ENCODE results near the gene RAB3GAP2.
"Not testable (repeated sequence)": the region's sequence is repeated elsewhere in the genome, so short reads cannot be mapped to it uniquely, and the experiment has no call there.

Gene RAB3GAP2

DNA sequence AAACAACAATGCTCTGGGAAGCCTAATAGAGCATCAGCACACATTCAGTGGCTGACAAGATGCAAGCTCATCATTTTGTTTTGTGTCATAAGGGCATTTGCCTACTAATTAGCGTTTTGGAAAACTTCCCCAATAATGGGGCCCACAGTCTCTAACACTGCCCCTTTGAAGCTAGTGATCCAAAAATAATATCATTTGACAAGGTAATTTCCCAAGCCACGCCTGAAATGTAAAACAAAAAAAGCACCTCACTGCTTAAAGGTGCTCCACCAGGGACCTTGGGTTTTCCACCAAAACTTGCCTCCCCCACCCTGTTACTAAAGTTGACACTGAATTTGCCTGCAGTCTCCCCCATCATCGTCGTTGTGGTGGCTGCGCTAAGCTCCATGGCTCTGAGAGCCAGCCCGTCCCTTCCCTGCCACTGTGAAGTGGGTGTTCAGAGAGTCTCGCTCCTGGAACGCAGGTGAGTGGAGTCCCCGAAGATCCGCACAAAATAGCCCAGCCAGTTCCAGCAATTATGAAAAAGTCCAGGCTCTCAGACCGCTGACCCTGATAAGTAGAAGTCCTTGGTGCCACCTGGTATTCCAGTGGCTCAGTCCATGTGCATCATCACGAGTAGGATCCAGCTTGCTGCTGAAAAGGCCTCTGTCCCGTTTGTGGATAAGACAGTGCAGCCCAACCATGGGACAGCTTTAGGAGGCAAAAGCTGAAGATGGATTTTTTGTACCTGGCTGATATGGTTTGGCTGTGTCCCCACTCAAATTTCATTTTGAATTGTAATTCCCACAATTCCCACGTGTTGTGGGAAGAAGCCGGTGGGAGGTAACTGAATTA lies 52.2 kb downstream of the RAB3GAP2 start:
- Mint-ChIP-seq H3K9me3 (no peaks in the 10 kb centered on the region), H3K4me3 (peak overlapping the region; percentile 40), H3K27me3 (no peaks in the 10 kb centered on the region), H3K36me3 (ENCODE audit: low read depth) (peaks cover 13% of the 10 kb centered on the region), H3K27ac (peak overlapping the region; percentile 67), H3K4me1 (peaks cover 48% of the 10 kb centered on the region)
- no peak for ATAC-seq
- DNase-seq, result peak; percentile 3

DNA sequence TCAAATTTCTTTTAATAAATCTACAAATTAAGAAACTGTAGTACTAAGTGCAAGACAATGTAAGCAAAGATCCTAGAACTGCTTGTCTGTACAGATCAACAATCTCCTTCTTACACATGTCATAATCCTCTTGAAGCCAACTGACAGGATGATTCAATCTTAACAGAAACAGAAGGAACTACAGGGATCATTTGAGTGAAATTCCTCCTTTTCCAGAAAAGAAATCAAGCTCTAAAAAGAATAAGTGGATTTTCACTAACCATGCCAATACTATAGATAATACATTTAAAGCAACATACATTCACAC lies 53.2 kb downstream of the RAB3GAP2 start:
- H3K27ac Mint-ChIP-seq, result peak overlapping the region; percentile 31
- ATAC-seq (no peak), DNase-seq (no peak)
- H3K9me3 Mint-ChIP-seq, result no peaks in the 10 kb centered on the region
- peaks cover 13% of the 10 kb centered on the region for H3K36me3 Mint-ChIP-seq (ENCODE audit: low read depth)
- peaks cover 39% of the 10 kb centered on the region for H3K4me1 Mint-ChIP-seq
- H3K27me3 Mint-ChIP-seq, result no peaks in the 10 kb centered on the region
- no peak overlapping the region for H3K4me3 Mint-ChIP-seq

DNA sequence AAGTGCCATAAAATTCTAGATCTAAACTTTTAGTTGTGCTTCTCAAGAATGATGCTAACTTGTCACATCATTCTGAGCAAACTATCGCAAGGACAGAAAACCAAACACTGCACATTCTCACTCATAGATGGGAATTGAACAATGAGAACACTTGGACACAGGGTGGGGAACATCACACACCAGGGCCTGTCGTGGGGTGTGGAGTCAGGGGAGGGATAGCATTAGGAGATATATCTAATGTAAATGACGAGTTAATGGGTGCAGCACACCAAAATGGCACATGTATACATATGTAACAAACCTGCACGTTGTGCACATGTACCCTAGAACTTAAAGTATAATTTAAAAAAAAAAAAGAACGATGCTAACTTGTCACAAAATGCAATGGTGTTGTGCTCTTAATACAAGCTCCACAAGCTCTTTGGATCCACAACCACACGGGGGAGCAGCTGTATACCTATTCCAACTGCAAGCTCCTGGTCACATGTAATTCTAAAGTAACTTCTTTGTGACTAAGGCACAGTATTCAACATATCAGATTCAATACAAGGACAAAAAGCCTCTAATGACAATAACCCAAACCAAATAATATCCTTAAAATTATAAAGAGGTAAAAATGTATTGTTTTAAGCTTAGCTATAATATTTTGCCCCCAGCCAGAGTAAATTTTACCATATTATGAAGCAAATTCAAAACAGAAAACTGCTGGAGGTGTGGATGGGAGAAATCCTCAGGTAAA lies 53.7 kb downstream of the RAB3GAP2 start:
- Mint-ChIP-seq H3K27ac (peak overlapping the region; percentile 31), H3K4me1 (peaks cover 34% of the 10 kb centered on the region), H3K36me3 (ENCODE audit: low read depth) (peaks cover 16% of the 10 kb centered on the region)
- not testable (repeated sequence) for H3K9me3 Mint-ChIP-seq, H3K27me3 Mint-ChIP-seq, H3K4me3 Mint-ChIP-seq
- ATAC-seq (peak; percentile 75), DNase-seq (peak; percentile 40)

DNA sequence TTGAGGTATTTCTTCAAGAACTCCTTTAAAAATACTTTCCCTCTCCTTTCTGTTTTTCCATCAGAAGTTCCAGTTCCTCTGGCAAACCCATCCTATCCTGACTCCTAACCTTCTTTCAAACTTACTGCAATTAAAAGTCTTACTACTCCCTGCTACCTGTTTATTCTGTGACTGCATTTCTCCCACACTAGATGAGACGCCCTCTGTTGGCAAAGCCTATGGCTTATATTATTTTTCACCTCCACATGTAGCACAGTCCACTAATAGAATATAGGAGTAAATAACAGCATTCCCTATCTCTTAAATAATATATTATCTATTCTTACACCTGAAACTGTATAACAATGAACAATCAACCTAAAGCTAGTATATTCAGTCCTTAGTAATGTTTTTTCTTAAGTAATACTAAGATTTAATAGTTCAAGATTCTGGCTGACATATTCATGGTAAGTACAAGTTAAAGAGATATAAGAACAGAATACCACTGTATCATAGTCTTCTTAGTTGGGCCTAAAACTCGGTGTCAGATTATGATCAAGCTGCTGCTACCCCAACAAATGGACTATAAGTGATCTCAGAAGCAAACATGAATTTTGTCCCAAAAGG lies 54.8 kb downstream of the RAB3GAP2 start:
- DNase-seq, result no peak
- no peaks in the 10 kb centered on the region for H3K9me3 Mint-ChIP-seq
- no peak for ATAC-seq
- H3K36me3 Mint-ChIP-seq (ENCODE audit: low read depth), result peaks cover 20% of the 10 kb centered on the region
- peaks cover 25% of the 10 kb centered on the region for H3K4me1 Mint-ChIP-seq
- H3K27me3 Mint-ChIP-seq, result no peaks in the 10 kb centered on the region
- H3K27ac Mint-ChIP-seq, result no peak overlapping the region
- H3K4me3 Mint-ChIP-seq, result no peak overlapping the region

DNA sequence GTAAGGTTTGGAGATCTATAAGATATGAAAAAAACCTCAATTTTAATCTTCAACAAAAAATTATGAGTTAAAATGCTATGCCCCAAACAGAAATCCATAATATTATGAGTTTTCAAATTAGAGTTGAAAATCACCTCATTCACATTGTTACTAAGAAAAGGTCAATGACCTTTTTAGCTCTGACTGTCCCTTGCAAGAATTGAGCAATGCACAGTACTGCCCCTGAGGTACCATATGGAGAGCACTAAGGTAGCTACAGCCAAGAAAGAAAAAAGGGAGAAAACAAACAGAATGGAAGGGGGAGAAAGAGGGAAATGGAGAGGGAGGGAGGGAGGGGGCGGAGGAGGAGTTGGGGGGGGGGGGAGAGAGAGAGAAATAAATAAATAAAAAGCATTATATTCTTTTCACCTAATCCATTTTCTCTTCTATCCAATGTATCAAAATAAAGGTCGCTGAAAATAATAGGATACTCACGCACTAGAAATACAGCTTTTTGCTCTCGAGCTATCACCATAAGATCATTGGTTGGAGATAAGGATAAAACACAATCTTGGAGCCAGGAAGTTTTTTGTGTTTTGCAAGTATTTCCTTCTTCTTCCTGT lies 58.8 kb downstream of the RAB3GAP2 start:
- peaks cover 2% of the 10 kb centered on the region for H3K4me1 Mint-ChIP-seq
- H3K27ac Mint-ChIP-seq, result no peak overlapping the region
- no peak for ATAC-seq
- no peaks in the 10 kb centered on the region for H3K9me3 Mint-ChIP-seq
- no peak overlapping the region for H3K4me3 Mint-ChIP-seq
- peaks cover 31% of the 10 kb centered on the region for H3K36me3 Mint-ChIP-seq (ENCODE audit: low read depth)
- DNase-seq, result no peak
- no peaks in the 10 kb centered on the region for H3K27me3 Mint-ChIP-seq

DNA sequence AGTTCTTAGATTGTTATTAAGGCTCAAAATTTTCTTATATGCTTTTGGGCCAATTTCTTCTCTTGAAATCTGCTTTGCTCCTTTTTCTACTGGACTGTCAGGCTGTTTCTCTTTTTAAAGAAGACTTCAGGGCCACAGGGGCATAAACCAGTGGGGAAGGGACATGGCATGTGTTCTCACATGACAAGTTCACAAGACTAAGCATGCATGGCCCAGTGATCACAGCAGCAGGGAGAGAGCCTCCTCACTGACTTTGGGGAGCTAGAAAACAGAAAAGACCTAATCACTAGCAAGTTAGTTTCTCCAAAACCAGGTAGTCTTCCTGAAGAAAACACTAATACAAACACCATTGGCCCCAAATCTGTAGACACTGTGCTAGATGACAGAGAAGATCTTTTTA lies 64.8 kb downstream of the RAB3GAP2 start:
- H3K4me3 Mint-ChIP-seq, result no peak overlapping the region
- H3K4me1 Mint-ChIP-seq, result no peaks in the 10 kb centered on the region
- peaks cover 63% of the 10 kb centered on the region for H3K36me3 Mint-ChIP-seq (ENCODE audit: low read depth)
- peaks cover 4% of the 10 kb centered on the region for H3K9me3 Mint-ChIP-seq
- no peak overlapping the region for H3K27ac Mint-ChIP-seq
- H3K27me3 Mint-ChIP-seq, result no peaks in the 10 kb centered on the region
- DNase-seq, result no peak
- no peak for ATAC-seq

DNA sequence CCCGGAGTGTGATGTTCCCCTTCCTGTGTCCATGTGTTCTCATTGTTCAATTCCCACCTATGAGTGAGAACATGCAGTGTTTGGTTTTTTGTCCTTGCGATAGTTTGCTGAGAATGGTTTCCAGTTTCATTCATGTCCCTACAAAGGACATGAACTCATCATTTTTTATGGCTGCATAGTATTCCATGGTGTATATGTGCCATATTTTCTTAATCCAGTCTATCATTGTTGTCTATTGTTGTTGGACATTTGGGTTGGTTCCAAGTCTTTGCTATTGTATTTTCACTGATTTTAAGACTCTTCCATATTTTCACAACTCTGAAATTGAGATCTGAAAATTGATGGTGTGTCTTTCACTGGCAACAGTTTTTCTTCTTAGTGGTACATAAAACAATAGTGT lies 67.5 kb downstream of the RAB3GAP2 start:
- not testable (repeated sequence) for ATAC-seq, H3K27me3 Mint-ChIP-seq, H3K4me1 Mint-ChIP-seq, H3K27ac Mint-ChIP-seq, DNase-seq, H3K9me3 Mint-ChIP-seq, H3K4me3 Mint-ChIP-seq
- H3K36me3 Mint-ChIP-seq (ENCODE audit: low read depth), result peaks cover 50% of the 10 kb centered on the region

GRCh38 chr1:220203816-220204215 lies 68.4 kb downstream of the RAB3GAP2 start:
- ATAC-seq (no peak), DNase-seq (no peak)
- Mint-ChIP-seq H3K36me3 (ENCODE audit: low read depth) (peaks cover 41% of the 10 kb centered on the region), H3K27me3 (no peaks in the 10 kb centered on the region), H3K9me3 (peaks cover 4% of the 10 kb centered on the region), H3K4me1 (no peaks in the 10 kb centered on the region), H3K27ac (no peak overlapping the region), H3K4me3 (no peak overlapping the region)

GRCh38 chr1:220198186-220199005 lies 73.9 kb downstream of the RAB3GAP2 start:
- no peak for DNase-seq
- peaks cover 8% of the 10 kb centered on the region for H3K36me3 Mint-ChIP-seq (ENCODE audit: low read depth)

DNA sequence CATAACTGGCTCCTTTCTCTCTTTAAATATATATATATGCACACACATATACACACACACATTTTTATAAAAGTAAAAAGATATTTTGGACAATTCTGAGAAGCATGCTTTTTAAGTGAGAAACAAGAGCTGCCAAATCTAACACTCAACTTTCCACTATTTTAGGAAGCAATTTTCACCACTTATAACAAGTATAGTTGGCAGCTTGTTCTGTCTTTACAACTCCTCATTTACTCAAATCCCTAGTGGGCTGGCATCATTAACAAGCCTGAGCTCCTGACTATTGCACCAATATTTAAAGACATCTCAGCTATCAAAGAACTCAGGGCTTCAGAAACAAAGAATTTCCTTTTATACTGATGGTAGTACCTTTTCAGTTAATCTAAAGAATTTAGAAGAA lies 76.6 kb downstream of the RAB3GAP2 start:
- H3K36me3 Mint-ChIP-seq (ENCODE audit: low read depth), result peaks cover 12% of the 10 kb centered on the region
- H3K4me3 Mint-ChIP-seq, result no peak overlapping the region

More at GRCh38 chr1:220198186-220199005, 73.9 kb downstream of the RAB3GAP2 start:
- Mint-ChIP-seq H3K27ac (no peak overlapping the region), H3K9me3 (no peaks in the 10 kb centered on the region), H3K4me3 (no peak overlapping the region), H3K27me3 (no peaks in the 10 kb centered on the region), H3K4me1 (no peaks in the 10 kb centered on the region)
- no peak for ATAC-seq

GRCh38 chr1:220189750-220190347 lies 82.4 kb downstream of the RAB3GAP2 start:
- Mint-ChIP-seq H3K27me3 (no peaks in the 10 kb centered on the region), H3K4me1 (no peaks in the 10 kb centered on the region), H3K4me3 (no peak overlapping the region), H3K27ac (no peak overlapping the region), H3K9me3 (no peaks in the 10 kb centered on the region), H3K36me3 (ENCODE audit: low read depth) (peaks cover 23% of the 10 kb centered on the region)
- ATAC-seq (peak; percentile 46), DNase-seq (no peak)

More for the DNA sequence above, 76.6 kb downstream of the RAB3GAP2 start:
- no peak for DNase-seq
- H3K27me3 Mint-ChIP-seq, result no peaks in the 10 kb centered on the region
- no peaks in the 10 kb centered on the region for H3K9me3 Mint-ChIP-seq
- H3K4me1 Mint-ChIP-seq, result no peaks in the 10 kb centered on the region
- H3K27ac Mint-ChIP-seq, result no peak overlapping the region
- no peak for ATAC-seq

- DNase-seq, result no peak
- no peak for ATAC-seq
- H3K27me3 Mint-ChIP-seq, result no peaks in the 10 kb centered on the region
- peaks cover 23% of the 10 kb centered on the region for H3K36me3 Mint-ChIP-seq (ENCODE audit: low read depth)
- H3K4me3 Mint-ChIP-seq, result no peak overlapping the region
- no peak overlapping the region for H3K27ac Mint-ChIP-seq
- H3K4me1 Mint-ChIP-seq, result no peaks in the 10 kb centered on the region
- H3K9me3 Mint-ChIP-seq, result no peaks in the 10 kb centered on the region
Measured at GRCh38 chr1:220188538-220188937, 83.7 kb downstream of the RAB3GAP2 start.

DNA sequence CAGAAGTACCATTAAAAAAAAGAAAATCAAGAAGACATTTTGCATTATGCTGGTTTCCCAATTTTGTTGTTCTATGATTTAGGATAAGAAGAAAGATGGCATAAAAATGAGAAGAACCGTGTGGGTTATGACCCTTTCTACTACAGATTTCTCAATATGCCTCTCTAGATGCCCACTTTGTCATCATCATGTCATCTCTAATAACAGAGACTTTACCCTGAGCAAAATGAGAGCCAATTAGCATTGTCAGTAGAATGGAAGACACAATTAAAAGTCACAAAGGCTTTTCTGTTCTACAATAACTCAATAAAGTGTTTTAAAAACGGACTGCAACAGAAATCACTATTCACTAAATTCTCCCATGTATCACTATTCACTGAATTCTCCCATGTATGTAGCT lies 85.5 kb downstream of the RAB3GAP2 start:
- no peaks in the 10 kb centered on the region for H3K27me3 Mint-ChIP-seq
- H3K27ac Mint-ChIP-seq, result no peak overlapping the region
- no peaks in the 10 kb centered on the region for H3K4me1 Mint-ChIP-seq
- ATAC-seq (no peak), DNase-seq (no peak)
- no peaks in the 10 kb centered on the region for H3K9me3 Mint-ChIP-seq
- no peak overlapping the region for H3K4me3 Mint-ChIP-seq
- H3K36me3 Mint-ChIP-seq (ENCODE audit: low read depth), result peaks cover 25% of the 10 kb centered on the region

GRCh38 chr1:220184506-220184905 lies 87.7 kb downstream of the RAB3GAP2 start:
- ATAC-seq (no peak), DNase-seq (no peak)
- peaks cover under 1% of the 10 kb centered on the region for H3K4me1 Mint-ChIP-seq
- H3K27me3 Mint-ChIP-seq, result no peaks in the 10 kb centered on the region
- H3K27ac Mint-ChIP-seq, result no peak overlapping the region
- H3K36me3 Mint-ChIP-seq (ENCODE audit: low read depth), result peaks cover 38% of the 10 kb centered on the region
- no peaks in the 10 kb centered on the region for H3K9me3 Mint-ChIP-seq
- H3K4me3 Mint-ChIP-seq, result no peak overlapping the region

Data from activated naive CD8-positive, alpha-beta T cell treated with anti-CD3 and anti-CD28 coated beads, Interleukin-2, amount 50 U/mL, for 24 hours (primary cell).